CD4-positive, alpha-beta memory T cell (primary cell): Measurements from ENCODE around the gene PCGF3. TPM values are rescaled to one million over a fixed set of nuclear protein-coding genes. Genes with fewer than 3 reads are reported as not detected.
"Not testable (repeated sequence)": the region's sequence is repeated elsewhere in the genome, so short reads cannot be mapped to it uniquely, and the experiment has no call there.

ENCODE experiments used
- CTCF ChIA-PET: fragments of 350-600 bp; sonication (Branson Sonifier 250); formaldehyde crosslinking; loops from one replicate; lab custom pipeline; 2021; ENCODE audit warnings: inconsistent platforms; ENCODE audit not compliant: partially characterized antibody; lab: Charles Lee
- POLR2A ChIA-PET: fragments of 350-600 bp; sonication (Branson Sonifier 250); formaldehyde crosslinking; loops from one replicate; lab custom pipeline; 2021; ENCODE audit not compliant: partially characterized antibody; lab: Charles Lee
- DNase-seq, 5 donors: peaks; one replicate each; pipeline versions ENCODE4 v3.0.0 to v3.0.0-alpha.2; 2020 to 2022; ENCODE audit warnings: mixed read lengths in 1 of 5
- H3K27ac ChIP-seq: one replicate; pipeline ENCODE4 v1.7.0; 2013; ENCODE audit warnings: low read depth, low read length
- H3K27me3 ChIP-seq: 2 replicates; pipeline ENCODE4 v1.7.0; 2013; ENCODE audit warnings: mild to moderate bottlenecking, low read length, moderate library complexity; ENCODE audit not compliant: insufficient read depth
- H3K36me3 ChIP-seq: 2 replicates; pipeline ENCODE4 v1.7.0; 2013; ENCODE audit warnings: mild to moderate bottlenecking, low read length, moderate library complexity; ENCODE audit not compliant: insufficient read depth
- H3K4me1 ChIP-seq: 2 replicates; pipeline ENCODE4 v1.7.0; 2013; ENCODE audit warnings: mild to moderate bottlenecking, low read length, moderate library complexity; ENCODE audit not compliant: insufficient read depth
- H3K4me3 ChIP-seq, 2 donors: one replicate each; pipeline ENCODE4 v1.7.0; 2013; ENCODE audit warnings: low read length in 2 of 2, mild to moderate bottlenecking in 1 of 2
- H3K9me3 ChIP-seq, 2 donors: one replicate each; pipeline ENCODE4 v1.7.0; 2013; ENCODE audit warnings: low read length in 2 of 2, control low read depth in 1 of 2; ENCODE audit not compliant: control insufficient read depth in 1 of 2
- H3K27ac Mint-ChIP-seq, 7 donors: one replicate each; pipeline ENCODE4 v1.8.0; 2020 to 2021; ENCODE audit warnings: mixed read lengths in 7 of 7, mild to moderate bottlenecking in 6 of 7, inconsistent platforms in 3 of 7, moderate library complexity in 3 of 7
- H3K27me3 Mint-ChIP-seq, 2 donors: one replicate each; pipeline ENCODE4 v1.8.0; 2020 to 2021; ENCODE audit warnings: mixed read lengths in 2 of 2
- H3K36me3 Mint-ChIP-seq, 2 donors: one replicate each; pipeline ENCODE4 v1.8.0; 2020 to 2021; ENCODE audit warnings: mixed read lengths in 2 of 2, inconsistent platforms in 1 of 2, mild to moderate bottlenecking in 1 of 2
- H3K4me1 Mint-ChIP-seq, 4 donors: one replicate each; pipeline ENCODE4 v1.8.0; 2020 to 2021; ENCODE audit warnings: mixed read lengths in 4 of 4, mild to moderate bottlenecking in 1 of 4
- H3K4me3 Mint-ChIP-seq, 8 donors: one replicate each; pipeline ENCODE4 v1.8.0; 2020 to 2021; ENCODE audit warnings: mixed read lengths in 8 of 8, mild to moderate bottlenecking in 7 of 8, moderate library complexity in 6 of 8, inconsistent platforms in 3 of 8
- H3K9me3 Mint-ChIP-seq, 8 donors: one replicate each; pipeline ENCODE4 v1.8.0; 2020 to 2021; ENCODE audit warnings: mixed read lengths in 8 of 8, mild to moderate bottlenecking in 5 of 8, inconsistent platforms in 3 of 8, moderate library complexity in 1 of 8
- intact Hi-C: fragments of 100-400 bp; cut with micrococcal nuclease; formaldehyde crosslinking; loops from one replicate; pipeline ENCODE4 v1.15.1; 2023
- polyA plus RNA-seq, 2 donors: library from polyadenylated mRNA; unstranded; fragments of 300-500 nt; fragmentation: Illumina TruSeq; gene quantifications; one replicate each; pipeline ENCODE4 v1.2.3, GENCODE V29; 2021
- total RNA-seq, 2 experiments: library from RNA; stranded (reverse); gene quantifications; one replicate each; pipeline ENCODE4 v1.2.3, GENCODE V29; 2021

Gene PCGF3
- total and polyA plus RNA-seq, 4 experiments from 2014 or later: 2.9 to 73.8 (median 35.6) TPM

GRCh38 chr4:669806-670559, 35.6 kb upstream of the PCGF3 start:
- CTCF ChIA-PET, H3K27me3 Mint-ChIP-seq, H3K27ac Mint-ChIP-seq, POLR2A ChIA-PET, H3K4me3 ChIP-seq, H3K27ac ChIP-seq, H3K27me3 ChIP-seq, H3K4me3 Mint-ChIP-seq, DNase-seq, H3K9me3 ChIP-seq, H3K9me3 Mint-ChIP-seq: not testable (repeated sequence)
- H3K36me3 ChIP-seq: peaks cover 12% of the 10 kb centered on the region
- H3K36me3 Mint-ChIP-seq: peaks cover 11 to 19% of the 10 kb centered on the region in 2 donors
- intact Hi-C loops: loop anchor here (5.0 kb wide), 2 partner anchors 333 to 1187 kb away; partner anchors contain the start of genes LETM1 and ZNF141
- H3K4me1 Mint-ChIP-seq: peaks cover 0 to 18% (median 10%) of the 10 kb centered on the region in 4 donors
- peaks cover 10% of the 10 kb centered on the region for H3K4me1 ChIP-seq

GRCh38 chr4:671769-672168, 33.9 kb upstream of the PCGF3 start:
- H3K36me3 Mint-ChIP-seq: peaks cover 11 to 19% of the 10 kb centered on the region in 2 donors
- H3K4me3 Mint-ChIP-seq: peak overlapping the region in 3 of 8 donors; percentile 49 to 70 (median 65)
- ChIA-PET CTCF (interaction anchor here (3.3 kb wide), 1 partner anchor 8 kb away, joined by 19 read pairs; no protein-coding TSS in a partner anchor), POLR2A (interaction anchor here (1.0 kb wide), 1 partner anchor 9 kb away, joined by 3 read pairs; no protein-coding TSS in a partner anchor)
- peaks cover 0 to 15% (median 10%) of the 10 kb centered on the region in 4 donors for H3K4me1 Mint-ChIP-seq
- no peak overlapping the region for H3K27ac ChIP-seq
- no peaks in the 10 kb centered on the region for H3K27me3 ChIP-seq
- no peaks in the 10 kb centered on the region for H3K9me3 Mint-ChIP-seq
- peaks cover 12% of the 10 kb centered on the region for H3K36me3 ChIP-seq
- H3K4me1 ChIP-seq: peaks cover 16% of the 10 kb centered on the region
- H3K4me3 ChIP-seq: no peak overlapping the region
- no peaks in the 10 kb centered on the region for H3K27me3 Mint-ChIP-seq
- no peaks in the 10 kb centered on the region for H3K9me3 ChIP-seq
- H3K27ac Mint-ChIP-seq: peak overlapping the region in 1 of 7 donors; percentile 53
- intact Hi-C loops: loop anchor here (5.0 kb wide), 2 partner anchors 334 to 1186 kb away; partner anchors contain the start of genes LETM1 and ZNF141
- peak in 1 of 5 donors; percentile 28 for DNase-seq

GRCh38 chr4:673349-674091, 32.1 kb upstream of the PCGF3 start:
- intact Hi-C loops: loop anchor here (1.0 to 5.0 kb wide), 9 partner anchors 9 to 1184 kb away; partner anchors contain the start of genes DGKQ, GAK, LETM1 and PCGF3
- peak overlapping the region; percentile 74 to 92 (median 82) for H3K4me3 Mint-ChIP-seq

GRCh38 chr4:674172-675035, 31.2 kb upstream of the PCGF3 start, which contains the start of the genes ATP5ME and MYL5:
ATP5ME (minus strand) TSS chr4:674276; CDS start chr4:674247, 29 bp downstream.
MYL5 (plus strand) TSS chr4:674542; CDS start chr4:678027, 3,485 bp downstream.
- peak within 1 kb of the TSS; percentile 99 for H3K27ac ChIP-seq
- no peaks in the 10 kb centered on the region for H3K9me3 ChIP-seq
- peaks cover 12% of the 10 kb centered on the region for H3K36me3 ChIP-seq
- Mint-ChIP-seq H3K4me3 (peak within 1 kb of the TSS; percentile 86 to 93 (median 90)), H3K27ac (peak within 1 kb of the TSS; percentile 85 to 94 (median 92)), H3K27me3 (no peaks in the 10 kb centered on the region), H3K9me3 (no peaks in the 10 kb centered on the region), H3K4me1 (peaks cover 2 to 18% (median 10%) of the 10 kb centered on the region in 4 donors), H3K36me3 (peaks cover 11 to 19% of the 10 kb centered on the region in 2 donors)
- peak; percentile 98 to 100 (median 98) for DNase-seq
- intact Hi-C loops: loop anchor here (1.0 to 5.0 kb wide), 9 partner anchors 10 to 1183 kb away; partner anchors contain the start of genes DGKQ, GAK, LETM1 and PCGF3
- H3K4me3 ChIP-seq: peak within 1 kb of the TSS; percentile 57 to 76
- POLR2A ChIA-PET: interaction anchor here (0.6 to 4.4 kb wide), 15 partner anchors 9 to 550 kb away, joined by 3 to 57 read pairs (median 4); partner anchors contain the start of genes GAK, PCGF3, TMEM175 and ZNF718
- no peaks in the 10 kb centered on the region for H3K27me3 ChIP-seq
- peaks cover 16% of the 10 kb centered on the region for H3K4me1 ChIP-seq
- CTCF ChIA-PET: interaction anchor here (1.4 to 3.3 kb wide), 2 partner anchors 11 to 430 kb away, joined by 3 to 19 read pairs; no protein-coding TSS in a partner anchor

More at GRCh38 chr4:673349-674091, 32.1 kb upstream of the PCGF3 start:
- peaks cover 11 to 19% of the 10 kb centered on the region in 2 donors for H3K36me3 Mint-ChIP-seq
- H3K27me3 Mint-ChIP-seq: no peaks in the 10 kb centered on the region
- DNase-seq: peak in 1 of 5 donors; percentile 44
- Histone ChIP-seq H3K27ac (peak overlapping the region; percentile 99), H3K9me3 (no peaks in the 10 kb centered on the region), H3K4me3 (peak overlapping the region; percentile 32 to 57), H3K27me3 (no peaks in the 10 kb centered on the region), H3K4me1 (peaks cover 16% of the 10 kb centered on the region), H3K36me3 (peaks cover 12% of the 10 kb centered on the region)
- H3K27ac Mint-ChIP-seq: peak overlapping the region; percentile 55 to 89 (median 79)
- H3K9me3 Mint-ChIP-seq: no peaks in the 10 kb centered on the region
- peaks cover 2 to 18% (median 10%) of the 10 kb centered on the region in 4 donors for H3K4me1 Mint-ChIP-seq
- POLR2A ChIA-PET: interaction anchor here (0.6 to 4.4 kb wide), 11 partner anchors 9 to 337 kb away, joined by 3 to 57 read pairs (median 4); partner anchors contain the start of genes GAK, PCGF3 and TMEM175
- CTCF ChIA-PET: interaction anchor here (1.4 to 3.3 kb wide), 2 partner anchors 10 to 429 kb away, joined by 3 to 19 read pairs; no protein-coding TSS in a partner anchor

- DNase-seq: peak in 1 of 5 donors; percentile 48
- ChIA-PET CTCF (no interaction called here), POLR2A (interaction anchor here (1.0 to 4.4 kb wide), 3 partner anchors 8 to 107 kb away, joined by 4 to 57 read pairs (median 7); no protein-coding TSS in a partner anchor)
- Mint-ChIP-seq H3K36me3 (peaks cover 11 to 19% of the 10 kb centered on the region in 2 donors), H3K9me3 (no peaks in the 10 kb centered on the region), H3K27ac (peak overlapping the region; percentile 66 to 94 (median 84)), H3K27me3 (no peaks in the 10 kb centered on the region), H3K4me1 (peaks cover 2 to 20% (median 11%) of the 10 kb centered on the region in 4 donors), H3K4me3 (peak overlapping the region; percentile 61 to 92 (median 82))
- H3K27me3 ChIP-seq: no peaks in the 10 kb centered on the region
- H3K9me3 ChIP-seq: no peaks in the 10 kb centered on the region
- H3K27ac ChIP-seq: peak overlapping the region; percentile 99
- peak overlapping the region; percentile 47 to 76 for H3K4me3 ChIP-seq
- peaks cover 12% of the 10 kb centered on the region for H3K36me3 ChIP-seq
- peaks cover 18% of the 10 kb centered on the region for H3K4me1 ChIP-seq
- intact Hi-C loops: no loop called here
Observed at GRCh38 chr4:675036-675882, 30.4 kb upstream of the PCGF3 start.
